ENCODE measurements around the gene RS1.

The RS1 gene

DNA sequence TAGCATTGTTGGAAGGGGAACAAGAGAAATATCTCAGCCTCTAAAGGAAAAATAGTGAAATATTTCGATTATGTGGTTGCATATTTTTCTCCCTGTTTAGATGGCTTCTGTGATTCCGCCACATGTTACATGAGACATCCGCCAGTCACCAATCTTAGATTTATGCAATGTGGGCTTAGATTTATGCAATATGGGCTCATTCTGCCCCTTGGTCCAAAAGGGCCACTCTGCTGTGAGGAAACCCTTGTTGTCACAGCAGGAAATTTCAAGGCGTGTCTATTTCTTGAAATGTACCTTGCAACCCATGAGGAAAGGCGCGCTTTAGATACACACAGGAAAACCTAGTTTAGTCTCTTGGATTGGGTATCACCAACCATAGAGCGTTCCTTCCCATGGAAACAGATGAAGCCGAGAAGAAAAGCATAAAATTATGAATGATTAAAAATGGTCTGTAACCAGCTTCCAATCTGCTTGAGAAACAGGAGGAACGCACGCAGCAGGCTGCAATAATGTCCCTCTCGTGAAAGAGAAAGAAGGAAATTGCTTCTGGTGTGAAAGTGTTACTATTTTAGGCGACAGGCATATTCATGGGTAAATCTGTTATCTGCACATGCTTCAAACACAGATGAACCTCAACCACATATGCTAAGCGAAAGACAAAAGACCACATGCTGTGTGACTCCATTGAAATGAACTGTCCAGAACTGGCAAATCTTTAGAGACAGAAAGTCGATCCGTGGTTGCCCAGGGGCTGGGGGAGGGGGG, 3.7 kb downstream of the RS1 start:
- no peak for DNase-seq

DNA sequence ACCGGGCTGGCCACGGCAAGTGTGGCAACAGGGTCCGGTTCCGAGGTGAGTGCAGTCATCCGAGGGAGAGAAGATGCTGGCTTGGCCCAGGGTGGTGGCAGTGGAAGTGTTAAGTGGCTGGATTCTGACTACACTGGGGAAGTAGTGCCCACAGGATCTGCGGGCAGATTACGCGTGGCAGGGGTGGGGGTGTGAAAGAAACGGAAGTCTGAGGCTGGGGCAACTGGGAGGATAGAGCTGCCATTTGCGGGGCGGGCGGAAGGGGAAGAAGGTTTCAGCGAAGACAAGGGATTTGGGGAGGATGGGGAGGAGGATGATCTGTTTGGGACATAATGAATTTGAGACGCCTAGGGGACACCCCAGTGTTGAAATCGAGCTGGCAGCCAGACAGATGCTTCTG, 5.3 kb downstream of the RS1 start:
- no peak for DNase-seq

DNA sequence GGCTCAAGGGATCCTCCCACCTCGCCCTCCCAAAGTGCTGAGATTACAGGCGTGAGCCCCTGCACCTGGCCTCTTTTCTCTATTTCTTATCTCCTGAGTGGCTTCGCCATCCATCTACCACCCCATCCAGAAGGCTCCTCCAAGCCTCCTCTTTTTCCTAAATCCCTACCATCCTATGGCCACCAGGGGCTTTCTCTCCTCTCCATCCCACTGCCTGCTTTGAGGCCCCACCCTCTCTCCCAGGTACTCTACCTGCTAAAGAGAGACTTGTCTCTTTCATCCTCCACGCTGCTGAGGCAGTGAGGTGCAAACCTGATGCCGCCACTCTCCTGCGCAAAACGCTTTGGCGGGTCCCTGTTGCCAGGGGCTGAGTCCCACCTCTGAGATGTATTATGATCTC, 7.0 kb downstream of the RS1 start:
- no peak for DNase-seq

DNA sequence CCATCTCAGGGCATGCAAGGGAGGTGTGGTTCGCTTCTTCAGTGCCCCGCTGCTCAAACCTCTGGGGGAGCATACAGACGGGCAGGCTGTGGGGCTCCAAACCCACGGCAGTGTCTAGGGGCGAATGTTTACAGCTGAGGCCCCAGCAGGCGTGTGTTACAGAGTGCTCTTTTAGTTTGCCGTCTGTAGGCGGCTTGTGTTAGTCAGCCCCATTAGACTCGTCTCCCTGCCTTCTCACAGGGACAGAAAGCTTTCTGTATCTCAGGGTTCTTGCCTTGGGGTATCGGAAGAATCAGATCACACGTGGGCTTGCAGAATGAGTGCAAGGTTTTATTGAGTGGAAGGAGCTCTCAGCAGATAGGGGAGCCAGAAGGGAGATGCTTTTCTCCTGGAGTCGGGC, 10.6 kb downstream of the RS1 start:
- no peak for DNase-seq

DNA sequence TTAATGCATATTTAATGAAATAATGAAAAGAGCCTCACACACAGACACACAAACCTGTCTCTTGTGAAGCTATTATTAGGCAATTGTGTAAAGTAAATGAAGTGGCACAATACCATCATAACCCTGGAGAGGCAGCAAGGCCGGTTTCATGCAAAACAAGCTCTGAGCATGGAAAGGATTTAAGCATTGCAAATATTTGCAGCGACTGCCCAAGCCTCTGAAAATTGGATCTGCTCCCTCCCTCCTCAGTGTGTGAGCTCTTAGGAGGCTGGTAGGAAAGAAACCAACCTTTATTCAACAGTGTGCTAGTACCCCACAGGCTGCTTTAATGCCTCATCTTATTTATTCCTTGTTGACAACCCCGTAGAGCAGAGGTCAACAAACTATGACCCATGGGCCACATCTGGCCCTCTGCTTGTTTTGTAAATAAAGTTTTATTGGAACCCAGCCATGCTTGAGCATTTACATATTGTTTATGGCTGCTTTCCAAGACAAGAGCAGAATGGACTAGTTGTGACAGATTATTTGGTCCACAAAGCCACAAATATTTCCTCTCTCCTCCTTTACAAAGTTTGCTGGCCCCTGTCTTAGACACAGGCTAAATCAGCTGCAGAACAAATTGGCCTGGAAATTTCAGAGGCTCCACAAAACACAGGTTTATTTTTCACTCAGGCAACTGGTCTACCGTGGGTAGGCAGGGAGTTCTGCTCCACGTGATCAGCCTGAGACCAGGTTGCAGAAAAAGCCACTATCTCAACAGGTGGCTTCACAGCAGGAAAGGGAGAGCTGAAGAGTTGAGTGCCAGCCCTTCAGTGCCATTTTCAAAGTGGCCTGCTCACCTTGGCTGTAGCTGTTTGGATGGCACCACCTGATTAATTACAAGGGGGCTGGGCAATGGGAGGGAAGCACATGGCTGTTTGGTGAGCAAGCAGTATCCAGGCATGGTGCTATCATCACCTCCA, 16.8 kb downstream of the RS1 start:
- no peak for DNase-seq

GRCh38 chrX:18652636-18653035, 19.3 kb downstream of the RS1 start:
- DNase-seq = no peak

GRCh38 chrX:18650662-18651061, 21.2 kb downstream of the RS1 start:
- no peak for DNase-seq

- no peak for DNase-seq
Observed at GRCh38 chrX:18649498-18649951, 22.4 kb downstream of the RS1 start.

DNA sequence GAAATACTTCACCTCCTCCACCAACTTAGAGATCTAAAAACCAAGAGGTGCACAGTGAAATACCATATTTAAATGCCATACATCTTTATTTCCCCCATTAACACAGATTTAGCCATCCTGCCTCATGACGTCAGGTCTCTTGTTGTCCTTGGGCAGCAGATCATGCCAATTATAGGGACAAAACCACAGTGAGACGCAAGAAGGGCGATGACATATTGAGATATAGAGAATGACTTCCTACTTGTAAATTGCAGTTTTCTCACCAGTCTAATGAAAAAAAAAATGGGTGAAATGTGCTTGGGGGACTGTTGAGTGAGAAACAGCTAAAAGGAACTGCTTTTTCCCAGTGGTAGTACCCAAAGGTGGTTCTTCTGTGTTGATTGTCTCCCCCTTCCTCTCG, 24.3 kb downstream of the RS1 start:
- no peak for DNase-seq

DNA sequence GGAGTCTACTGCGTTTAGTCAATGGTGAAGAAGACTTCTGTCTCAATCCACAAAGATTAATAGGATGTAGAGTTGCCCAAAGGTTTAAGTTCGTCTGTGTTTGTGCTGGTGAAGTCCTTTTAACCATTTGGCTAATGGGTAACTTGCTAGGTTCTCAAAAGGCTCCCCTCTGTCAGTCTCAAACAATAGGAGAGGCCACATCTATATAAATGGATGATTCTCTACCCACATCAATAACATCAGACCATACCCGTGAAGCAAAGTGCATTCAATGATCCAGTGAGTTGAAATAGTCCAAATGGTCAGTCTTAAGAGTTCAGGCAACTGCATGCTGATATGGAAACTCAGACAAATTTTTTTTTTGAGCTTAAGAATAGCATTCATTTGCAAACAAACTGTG, 28.1 kb downstream of the RS1 start:
- DNase-seq = no peak

- DNase-seq = no peak
Observed at GRCh38 chrX:18643243-18643642, 28.7 kb downstream of the RS1 start.

DNA sequence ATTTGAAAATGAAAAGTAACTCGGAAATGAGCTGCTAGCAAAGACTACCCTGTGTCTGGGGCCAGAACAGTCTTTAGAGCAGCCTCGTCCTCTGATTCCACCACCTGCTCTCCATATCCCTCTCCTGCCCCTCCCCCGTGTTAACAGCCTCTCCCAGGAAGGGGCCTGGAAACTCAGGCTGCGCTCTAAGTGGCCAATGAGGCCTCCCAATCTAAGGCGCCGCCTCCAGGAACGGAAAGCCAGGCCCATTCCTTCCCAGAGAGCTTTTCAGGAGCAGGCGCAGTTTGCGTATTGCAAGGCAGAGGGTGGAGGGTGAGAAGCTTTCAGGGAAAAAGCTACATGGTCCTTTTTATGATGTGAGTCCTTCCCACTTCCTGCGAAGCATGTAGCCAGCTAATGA, 31.2 kb downstream of the RS1 start:
- DNase-seq = no peak

GRCh38 chrX:18639280-18639679, 32.6 kb downstream of the RS1 start:
- no peak for DNase-seq

DNA sequence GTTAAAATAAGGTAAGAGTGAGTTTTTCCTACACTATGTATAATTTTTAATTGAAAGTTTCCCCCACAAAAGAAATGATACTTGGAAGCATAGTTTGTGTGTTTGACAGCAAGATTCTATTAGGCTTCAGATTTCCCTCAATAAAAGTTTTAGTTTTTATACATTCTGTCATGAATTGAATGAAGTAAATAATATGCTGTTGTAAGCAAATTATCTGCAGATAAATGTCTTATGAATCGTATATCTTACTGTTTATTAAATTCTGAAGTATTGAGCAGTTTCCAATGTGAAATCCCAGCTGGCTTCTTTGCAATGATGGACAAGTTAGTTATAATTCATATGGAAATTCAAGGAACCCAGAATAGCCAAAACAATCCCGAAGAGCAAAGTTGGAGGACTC, 33.5 kb downstream of the RS1 start:
- DNase-seq = no peak

- DNase-seq = no peak
Observed at GRCh38 chrX:18630934-18631333, 41.0 kb downstream of the RS1 start.

GRCh38 chrX:18624599-18624998, 47.3 kb downstream of the RS1 start:
- DNase-seq = no peak

DNA sequence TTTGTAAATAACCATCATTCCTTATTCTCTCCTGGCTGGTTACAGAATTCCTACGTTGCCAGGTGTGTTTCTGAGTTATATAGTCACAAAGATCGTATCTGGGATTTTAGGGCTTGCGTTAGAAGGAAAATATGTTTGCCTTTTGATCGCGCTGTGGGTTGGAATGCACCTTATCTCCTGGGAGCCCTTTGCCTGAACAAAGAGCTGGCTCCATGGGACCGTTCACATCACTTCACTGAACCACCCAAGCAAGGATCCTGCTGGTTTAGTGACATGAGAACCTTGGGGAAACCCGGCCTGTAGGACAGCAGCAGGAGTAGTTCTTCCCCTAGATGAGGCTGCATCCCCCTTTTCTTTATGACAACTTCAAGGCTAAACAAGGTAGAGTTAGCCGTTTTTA, 51.6 kb downstream of the RS1 start:
- no peak for DNase-seq

- no peak for DNase-seq
Observed at GRCh38 chrX:18619288-18619687, 52.6 kb downstream of the RS1 start.

DNA sequence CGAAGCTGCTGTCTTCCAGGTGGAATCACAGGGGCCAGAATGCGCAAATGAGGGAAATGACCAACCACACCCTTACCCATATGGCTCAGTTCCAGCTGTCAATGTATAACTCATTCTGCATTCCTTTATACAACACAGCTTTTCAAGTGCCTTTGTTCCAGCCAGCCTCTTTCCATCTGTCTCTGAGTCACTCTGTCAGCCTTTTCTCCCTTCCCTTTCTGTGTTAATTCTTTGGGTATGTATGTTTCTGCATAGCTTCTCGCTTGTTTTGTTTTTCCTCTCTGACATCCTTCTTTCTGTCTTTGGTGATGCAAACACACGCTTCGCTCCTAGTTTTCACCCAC, 54.5 kb downstream of the RS1 start:
- no peak for DNase-seq

DNA sequence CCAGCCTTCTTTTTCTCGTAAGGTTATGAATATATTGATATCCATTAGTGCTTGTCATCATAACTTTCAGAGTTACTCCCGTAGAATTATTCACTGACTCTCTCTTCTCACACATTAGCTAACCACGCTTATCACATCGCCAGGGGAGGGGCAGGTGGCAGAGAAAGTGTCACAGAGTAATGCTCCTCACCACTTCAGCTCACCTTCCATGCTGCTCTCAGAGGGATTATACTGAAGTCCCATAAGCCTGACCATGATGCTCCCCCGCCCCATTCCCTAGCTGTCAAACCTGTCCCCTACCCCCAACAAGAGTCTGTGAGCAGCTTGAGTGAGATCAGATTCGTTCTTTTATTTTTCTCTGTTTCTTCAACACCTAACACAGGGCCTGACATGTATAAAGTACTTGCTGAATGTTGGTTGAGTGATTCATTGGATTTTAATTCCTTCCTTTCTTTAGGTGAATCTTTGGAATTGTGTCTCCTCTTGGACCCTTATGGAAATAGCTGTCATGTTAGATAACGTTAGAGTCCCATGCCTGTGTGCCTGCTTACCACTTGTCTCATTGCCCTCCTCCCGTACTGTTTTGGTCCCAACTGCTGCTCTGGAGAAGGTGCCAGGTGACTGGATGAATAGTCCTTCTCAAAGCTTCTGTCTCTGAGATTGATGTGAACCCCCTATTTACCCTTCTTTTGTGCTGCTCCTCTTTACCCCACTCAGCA, 55.1 kb downstream of the RS1 start:
- no peak for DNase-seq

DNA sequence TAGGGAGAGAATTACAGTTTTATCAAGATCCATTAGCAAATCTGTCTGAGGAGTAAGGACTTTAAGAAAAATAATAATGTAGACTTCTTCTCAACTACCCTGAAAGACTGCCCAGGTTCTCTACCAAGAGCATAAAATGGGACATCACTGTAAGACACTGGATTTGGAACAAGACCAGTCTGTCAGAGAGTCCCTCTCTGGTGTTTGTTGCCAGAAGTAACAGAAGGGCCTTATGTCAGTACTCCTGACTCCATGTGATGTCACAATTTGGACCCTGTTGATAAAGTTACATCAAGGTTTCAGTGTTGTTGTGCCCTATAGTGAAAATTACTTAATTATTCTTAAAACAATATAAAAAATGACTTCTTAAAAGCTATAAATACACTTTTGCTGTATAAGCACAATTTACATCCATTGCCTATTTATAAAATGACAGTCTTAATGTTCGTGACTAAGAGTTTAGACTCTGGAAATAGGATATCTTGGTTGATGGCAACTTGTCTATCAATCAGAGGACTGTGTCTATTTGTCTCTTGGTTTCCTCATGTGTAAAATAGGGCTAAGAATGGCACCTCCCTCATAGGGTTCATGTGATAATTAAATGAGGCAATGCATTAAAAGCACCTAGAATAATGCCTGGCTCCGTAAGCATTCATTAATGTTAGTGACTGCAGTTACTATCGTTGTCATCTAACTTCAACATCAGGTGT, 57.8 kb downstream of the RS1 start:
- no peak for DNase-seq

DNA sequence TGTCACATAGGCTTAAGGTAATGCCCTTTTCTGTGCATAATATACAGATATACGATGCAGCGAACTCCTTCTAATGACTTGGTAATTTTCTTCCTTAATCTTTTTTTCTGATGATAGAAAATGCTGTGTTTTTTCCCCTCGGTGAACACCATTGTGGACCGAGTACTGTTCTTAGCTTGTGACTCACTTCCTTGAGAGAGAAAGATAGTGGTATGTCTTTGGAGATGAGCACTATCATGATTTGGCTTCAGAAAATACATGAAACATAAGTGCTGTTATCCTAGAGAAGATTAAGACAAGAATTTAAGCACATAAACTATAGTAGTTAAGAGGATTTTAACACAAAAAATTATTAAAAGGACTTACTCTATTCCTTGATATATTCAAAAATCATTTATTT, 63.9 kb downstream of the RS1 start:
- no peak for DNase-seq

DNA sequence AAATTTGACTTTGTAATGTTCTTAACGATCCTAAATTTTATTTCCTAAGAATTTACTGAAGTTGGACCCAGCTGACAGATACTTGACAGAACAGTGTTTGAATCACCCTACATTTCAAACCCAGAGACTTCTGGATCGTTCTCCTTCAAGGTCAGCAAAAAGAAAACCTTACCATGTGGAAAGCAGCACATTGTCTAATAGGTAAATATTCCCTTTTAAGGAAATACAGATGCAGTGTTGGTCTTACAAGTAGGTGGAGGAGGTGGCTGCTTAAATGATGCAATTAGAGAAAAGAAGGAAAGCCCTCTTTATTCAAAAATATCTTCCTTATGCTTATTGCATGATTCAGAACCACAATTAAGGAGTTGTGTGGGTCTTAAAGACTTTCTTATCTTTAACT, 73.5 kb downstream of the RS1 start:
- no peak for DNase-seq

All from CD4-positive, alpha-beta T cell treated with Interleukin-10 for 1 hour (primary cell).